Embryonic facial prominence (tissue), 1 donor: ENCODE measurements around the gene GASK1A.
"Not testable (repeated sequence)": the region's sequence is repeated elsewhere in the genome, so short reads cannot be mapped to it uniquely, and the experiment has no call there.

ENCODE experiments used
- DNase-seq: peaks from one replicate; pipeline ENCODE4 v3.0.0-alpha.2; 2016; ENCODE audit errors: extremely low spot score

GASK1A gene

GRCh38 chr3:43061101-43061895 is 82.2 kb downstream of the GASK1A start:
- DNase-seq: no peak

DNA sequence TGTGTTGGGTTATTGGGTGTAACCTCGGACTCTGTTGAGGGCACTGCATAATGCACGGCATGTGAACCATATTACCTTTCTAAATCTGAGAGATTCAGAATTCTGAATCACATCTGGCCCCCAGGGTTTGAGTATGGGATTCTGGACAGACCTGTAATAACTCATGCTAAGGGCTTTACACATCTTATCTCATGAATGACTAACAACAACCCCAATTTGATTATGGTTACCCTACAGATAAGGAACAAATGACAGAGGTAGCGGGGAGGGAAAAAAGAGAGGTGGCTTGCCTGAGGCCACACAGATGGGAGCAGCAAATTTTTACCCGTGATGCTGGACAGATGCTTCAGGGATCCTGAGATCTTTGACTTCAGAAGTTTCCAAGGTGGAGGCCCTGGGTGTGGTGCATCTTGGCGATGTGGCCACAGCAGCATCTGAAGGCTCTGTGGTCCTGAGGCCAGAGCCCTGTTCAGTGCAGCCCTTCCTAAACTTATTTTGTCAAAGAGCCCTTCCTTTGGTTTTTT is 83.0 kb downstream of the GASK1A start:
- DNase-seq: no peak

GRCh38 chr3:43062564-43063040 is 83.5 kb downstream of the GASK1A start:
- DNase-seq: no peak

- no peak for DNase-seq
Observed at GRCh38 chr3:43063114-43063513, 84.0 kb downstream of the GASK1A start.

GRCh38 chr3:43070670-43071069 is 91.6 kb downstream of the GASK1A start:
- not testable (repeated sequence) for DNase-seq

- DNase-seq: no peak
Observed at GRCh38 chr3:43071313-43071893, 92.3 kb downstream of the GASK1A start.

DNA sequence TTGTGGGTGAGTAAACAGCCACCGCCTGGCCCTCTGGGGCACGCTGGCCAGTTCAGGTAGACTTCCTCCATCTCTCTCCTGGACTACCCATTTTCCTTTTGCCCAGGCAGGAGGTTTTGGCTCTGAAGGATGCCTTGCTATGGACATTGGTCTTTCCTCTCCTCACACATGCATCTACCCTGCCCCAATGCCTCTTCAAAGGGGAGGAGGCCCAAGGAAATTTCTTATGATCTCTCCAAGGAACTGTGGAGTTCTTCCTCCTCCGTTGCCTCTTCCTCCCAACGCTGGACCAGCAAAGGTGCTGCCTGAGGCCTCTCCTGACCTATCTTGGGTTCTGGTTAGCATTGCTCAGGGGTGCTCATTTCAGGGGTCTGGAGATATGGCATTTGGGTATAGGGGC is 93.2 kb downstream of the GASK1A start:
- DNase-seq: no peak

- DNase-seq: no peak
Observed at GRCh38 chr3:43073116-43073835, 94.2 kb downstream of the GASK1A start.

DNA sequence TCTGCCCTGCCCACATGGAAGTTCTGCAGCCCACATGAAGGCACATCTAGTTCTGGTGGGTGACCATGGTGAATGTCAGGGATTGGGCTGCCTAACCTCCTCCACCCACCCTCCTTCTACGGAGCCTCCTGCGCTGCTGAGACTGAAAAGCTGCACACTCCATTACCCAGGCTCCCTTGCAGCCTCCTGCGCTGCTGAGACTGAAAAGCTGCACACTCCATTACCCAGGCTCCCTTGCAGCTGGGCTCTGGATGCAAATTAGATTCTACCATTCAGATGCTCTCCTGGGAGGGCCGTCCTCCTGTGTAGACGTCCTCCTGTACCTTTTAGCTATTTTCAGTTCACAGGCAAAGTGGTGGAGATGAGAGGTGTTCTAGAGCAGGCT is 94.7 kb downstream of the GASK1A start:
- DNase-seq: no peak

- DNase-seq: no peak
Observed at GRCh38 chr3:43074482-43074881, 95.4 kb downstream of the GASK1A start.

DNA sequence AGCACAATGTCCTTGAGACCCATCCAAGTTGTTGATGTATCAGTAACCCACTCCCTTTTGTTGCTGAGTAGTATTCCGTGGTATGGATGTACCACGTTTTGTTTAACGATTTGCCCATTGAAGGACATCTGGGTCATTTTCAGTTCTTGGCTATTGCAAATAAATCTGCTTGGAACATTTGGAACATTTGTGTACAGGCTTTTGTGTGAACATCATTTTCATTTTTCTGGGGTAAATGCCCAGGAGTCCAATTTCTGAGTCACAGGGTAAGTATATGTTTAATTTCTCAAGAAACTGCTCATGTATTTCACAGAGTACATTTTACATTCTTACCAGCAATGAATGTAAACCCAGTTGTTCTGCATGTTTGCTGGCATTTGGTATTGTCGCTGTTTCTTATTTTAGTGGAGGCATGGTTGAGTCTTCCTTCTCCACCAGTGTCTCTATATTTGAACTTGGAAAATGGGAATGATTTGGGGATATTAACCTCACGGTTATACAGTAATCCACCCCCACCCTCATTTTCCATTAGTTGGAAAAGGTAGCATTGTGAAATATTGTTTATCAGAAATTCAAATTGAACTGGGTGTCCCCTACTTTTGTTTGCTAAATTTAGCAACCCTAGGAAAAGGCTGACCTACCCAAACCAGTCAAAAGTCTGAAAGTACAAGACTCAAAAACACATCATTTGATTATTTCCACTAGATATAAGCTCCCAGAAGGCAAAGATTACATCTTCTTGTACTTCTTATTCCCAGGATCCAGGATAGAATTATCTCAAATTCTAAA is 96.0 kb downstream of the GASK1A start:
- no peak for DNase-seq

DNA sequence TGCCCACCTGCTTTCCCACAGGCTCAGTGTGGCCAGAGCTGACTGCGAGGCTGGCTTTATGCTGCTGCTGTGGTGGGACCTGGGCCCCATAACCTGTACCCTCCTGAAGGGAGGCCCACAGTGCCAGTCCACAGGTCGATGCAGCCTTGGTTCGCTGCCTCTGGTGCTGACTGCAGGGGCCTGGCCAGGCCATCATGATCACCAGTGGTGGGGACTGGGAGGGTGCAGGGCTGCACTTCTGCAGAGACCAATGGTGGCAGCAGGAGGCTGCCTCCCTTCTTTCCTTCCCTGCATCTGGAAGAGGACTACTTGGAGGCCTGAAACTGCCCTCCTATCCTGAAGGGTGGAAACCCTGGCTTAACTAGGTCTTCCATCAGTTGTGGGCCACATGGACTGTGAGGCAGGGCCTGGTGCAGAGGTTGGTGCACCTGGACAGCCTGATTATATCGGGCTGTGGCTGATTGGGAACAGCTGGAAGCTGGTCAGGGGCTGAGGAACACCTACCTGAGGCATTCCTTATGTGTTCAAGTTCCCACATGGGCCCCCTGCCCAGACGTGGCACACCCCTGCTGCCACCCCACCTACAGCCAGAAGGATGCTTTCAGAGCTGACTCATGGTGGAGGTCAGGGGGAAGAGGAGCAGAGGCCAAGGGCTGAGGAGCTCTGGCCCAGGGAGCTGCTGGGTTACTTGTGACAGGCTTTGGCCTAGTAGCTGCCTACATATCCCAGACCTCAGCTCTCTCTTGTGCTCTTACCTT is 97.0 kb downstream of the GASK1A start:
- no peak for DNase-seq

- DNase-seq: no peak
Observed at GRCh38 chr3:43076857-43077256, 97.7 kb downstream of the GASK1A start.

- DNase-seq: no peak
Observed at GRCh38 chr3:43077261-43077660, 98.2 kb downstream of the GASK1A start.

GRCh38 chr3:43077707-43078106 is 98.6 kb downstream of the GASK1A start:
- DNase-seq: no peak

DNA sequence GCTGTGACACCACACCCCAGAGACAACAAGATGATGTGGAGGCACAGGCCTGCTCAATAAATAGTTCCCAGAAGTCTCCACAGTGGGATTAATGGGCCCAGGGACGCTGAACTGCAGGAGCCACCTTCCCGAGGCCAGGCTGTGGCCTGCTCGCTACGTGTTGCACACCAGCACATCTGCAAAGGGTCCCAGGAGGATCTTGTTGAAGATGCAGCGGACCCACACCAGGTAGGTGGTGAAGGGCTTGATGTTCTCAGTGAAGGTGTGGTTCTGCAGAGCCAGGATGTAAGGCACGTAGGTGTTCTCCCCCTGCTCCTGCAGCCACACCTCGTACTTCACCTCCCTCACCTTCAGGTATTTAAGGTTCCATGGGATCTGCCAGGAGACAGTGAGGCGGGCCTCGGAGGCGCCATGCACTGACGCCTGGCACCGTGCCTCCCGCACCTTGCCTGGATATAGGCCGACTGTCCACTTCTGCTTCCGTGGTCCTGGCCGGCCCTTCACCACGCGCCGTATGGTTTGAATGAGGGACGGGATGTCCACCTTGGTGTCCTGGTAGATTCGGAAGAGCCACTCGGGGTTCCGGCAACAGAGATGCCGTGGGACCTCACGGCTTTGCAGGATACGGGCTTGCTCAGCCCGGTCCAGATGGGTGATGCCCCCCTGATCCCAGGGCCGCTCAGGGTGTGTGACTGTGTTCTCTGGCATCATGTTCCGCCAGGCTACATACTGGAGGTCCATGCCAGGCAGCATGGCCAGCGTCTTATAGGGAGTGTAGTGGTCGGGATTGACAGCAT is 100.6 kb downstream of the GASK1A start:
- DNase-seq: no peak

DNA sequence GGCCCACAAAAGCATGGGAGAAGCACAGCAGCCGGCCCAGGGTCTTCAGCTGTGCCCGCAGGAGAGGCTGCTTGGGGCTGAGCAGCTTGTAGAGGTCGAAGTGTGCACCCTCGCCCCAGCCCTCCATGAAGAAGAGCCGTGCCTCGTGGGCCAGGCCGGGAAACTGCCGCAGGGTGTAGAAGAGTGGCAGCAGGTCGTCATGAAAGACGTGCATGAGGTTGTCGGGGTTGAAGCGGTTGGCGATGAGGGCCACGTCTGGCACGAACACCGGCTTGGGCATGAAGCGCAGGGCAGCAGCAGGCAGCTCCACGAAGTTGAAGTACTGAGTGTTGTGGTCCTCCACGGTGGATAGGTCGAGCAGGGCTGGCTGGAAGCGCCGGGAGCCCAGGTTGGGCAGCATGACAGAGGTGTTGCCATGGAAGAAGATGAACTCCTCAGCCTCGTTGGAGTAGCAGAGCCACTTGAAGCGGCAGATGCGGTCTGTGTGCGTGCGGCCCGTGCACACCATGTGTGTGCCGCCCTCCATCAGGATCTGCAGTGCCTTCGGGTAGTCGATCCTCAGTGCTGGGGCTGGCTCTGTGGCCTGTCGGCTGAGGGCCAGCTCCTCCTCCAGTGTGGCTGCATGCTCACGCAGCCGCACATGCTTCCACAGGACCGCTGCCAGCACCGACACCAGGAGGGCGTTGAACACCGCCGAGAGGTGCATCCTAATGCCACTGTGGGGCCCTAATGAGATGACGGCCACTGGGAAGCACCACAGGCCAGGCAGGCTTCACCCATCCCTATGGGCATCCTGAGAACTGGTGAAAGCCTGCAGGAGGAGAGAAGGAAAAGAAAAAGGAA is 101.8 kb downstream of the GASK1A start:
- no peak for DNase-seq

- DNase-seq: no peak
Observed at GRCh38 chr3:43081796-43082195, 102.7 kb downstream of the GASK1A start.

- no peak for DNase-seq
Observed at GRCh38 chr3:43082457-43082856, 103.3 kb downstream of the GASK1A start.
